Stimulated activated naive CD4-positive, alpha-beta T cell treated with Interleukin-2 at 50 U/mL for 16 hours (primary cell): Measurements from ENCODE around the gene PRKCE.

ENCODE experiments used
- DNase-seq: peaks from one replicate; lab custom pipeline; 2025; lab: John Stamatoyannopoulos, UW

Gene PRKCE

GRCh38 chr2:46045888-46046287 is 394.4 kb downstream of the PRKCE start:
- no peak for DNase-seq

- no peak for DNase-seq
Measured at GRCh38 chr2:46047290-46047689, 395.8 kb downstream of the PRKCE start.

- no peak for DNase-seq
Measured at GRCh38 chr2:46048693-46049092, 397.2 kb downstream of the PRKCE start.

GRCh38 chr2:46050027-46050426 is 398.6 kb downstream of the PRKCE start:
- DNase-seq: no peak

GRCh38 chr2:46050489-46050888 is 399.0 kb downstream of the PRKCE start:
- DNase-seq: no peak

GRCh38 chr2:46051085-46051484 is 399.6 kb downstream of the PRKCE start:
- DNase-seq: no peak

- DNase-seq: no peak
Measured at GRCh38 chr2:46053564-46053963, 402.1 kb downstream of the PRKCE start.

GRCh38 chr2:46056541-46056940 is 405.1 kb downstream of the PRKCE start:
- DNase-seq: no peak

GRCh38 chr2:46058140-46058539 is 406.7 kb downstream of the PRKCE start:
- no peak for DNase-seq

- DNase-seq: peak; percentile 54
Measured at GRCh38 chr2:46062637-46063412, 411.4 kb downstream of the PRKCE start.

GRCh38 chr2:46064396-46064795 is 412.9 kb downstream of the PRKCE start:
- no peak for DNase-seq

GRCh38 chr2:46065152-46065551 is 413.7 kb downstream of the PRKCE start:
- DNase-seq: no peak

GRCh38 chr2:46066116-46066515 is 414.6 kb downstream of the PRKCE start:
- DNase-seq: no peak

GRCh38 chr2:46066601-46067000 is 415.1 kb downstream of the PRKCE start:
- no peak for DNase-seq

GRCh38 chr2:46067062-46067461 is 415.6 kb downstream of the PRKCE start:
- no peak for DNase-seq

GRCh38 chr2:46067501-46068305 is 416.2 kb downstream of the PRKCE start:
- no peak for DNase-seq

- DNase-seq: no peak
Measured at GRCh38 chr2:46068636-46069035, 417.2 kb downstream of the PRKCE start.

- no peak for DNase-seq
Measured at GRCh38 chr2:46071074-46071473, 419.6 kb downstream of the PRKCE start.

- no peak for DNase-seq
Measured at GRCh38 chr2:46072101-46072820, 420.8 kb downstream of the PRKCE start.

GRCh38 chr2:46073540-46074046 is 422.1 kb downstream of the PRKCE start:
- DNase-seq: no peak

- DNase-seq: no peak
Measured at GRCh38 chr2:46074501-46074900, 423.0 kb downstream of the PRKCE start.

GRCh38 chr2:46075848-46076247 is 424.4 kb downstream of the PRKCE start:
- no peak for DNase-seq
